HepG2 (cell line): ENCODE data around the gene SYTL5. TPM values are rescaled to one million over a fixed set of nuclear protein-coding genes. Genes with fewer than 3 reads are reported as not detected.

Source experiments
- ATAC-seq: fragments of 200-7000 bp; cut with Tn5 transposase; 3 replicates; pipeline ENCODE4 v1.9.1; 2020; ENCODE audit warnings: mild to moderate bottlenecking, moderate library complexity
- BruUV-seq: library from RNA; stranded (reverse); fragments of 400-500 nt; replicated peaks from 2 replicates; lab custom pipeline; 2021; lab: Mats Ljungman, UMichigan
- CTCF ChIA-PET: fragments of 300-600 bp; formaldehyde crosslinking; extraction: SDS; loops from one replicate; lab custom pipeline; 2021; ENCODE audit warnings: low total read pairs, inconsistent platforms, low intra/inter-chr PET ratio; lab: Yijun Ruan, JAX
- POLR2A ChIA-PET: fragments of 350-600 bp; sonication (Branson Sonifier 250); formaldehyde crosslinking; loops from one replicate; lab custom pipeline; 2020; ENCODE audit warnings: antibody characterized with exemption, inconsistent platforms; lab: Yijun Ruan, JAX
- DNase-seq: peaks from one replicate; pipeline ENCODE4 v3.0.0-alpha.2; 2015; ENCODE audit warnings: low spot score
- FAIRE-seq: peaks from 3 replicates; lab custom pipeline; 2011; peaks lifted over from hg19 to GRCh38; lab: Jason Lieb, UNC
- H2AFZ ChIP-seq: one replicate; pipeline ENCODE4 v1.6.1; 2011; ENCODE audit warnings: low read length, inconsistent platforms
- H3K27ac ChIP-seq: fragments of 300-600 bp; 3 replicates; pipeline ENCODE4 v1.8.0; 2011; ENCODE audit warnings: mixed run types, mild to moderate bottlenecking, mixed read lengths, low read length, inconsistent platforms; ENCODE audit not compliant: insufficient read depth; ENCODE audit errors: extremely low read length
- H3K27me3 ChIP-seq, 2 experiments: fragments of 200-600 bp in 1 of 2; 2 replicates in 1 of 2; 3 replicates in 1 of 2; pipeline versions ENCODE4 v1.6.0 to v1.8.0; 2011; ENCODE audit warnings: low read length in 2 of 2, mild to moderate bottlenecking in 2 of 2, moderate library complexity in 2 of 2, inconsistent platforms in 1 of 2; ENCODE audit not compliant: insufficient read depth in 2 of 2, control insufficient read depth in 1 of 2
- H3K36me3 ChIP-seq, 2 experiments: fragments of 200-600 bp in 1 of 2; replicated peaks in 1 of 2; 2 replicates in 1 of 2; 3 replicates in 1 of 2; pipeline versions ENCODE4 v1.5.1 to v1.8.0; 2011; ENCODE audit warnings: low read length in 2 of 2, inconsistent platforms in 1 of 2; ENCODE audit not compliant: insufficient read depth in 2 of 2, control insufficient read depth in 1 of 2
- H3K4me1 ChIP-seq: 2 replicates; pipeline ENCODE4 v1.5.1; 2012; ENCODE audit warnings: low read length, inconsistent platforms; ENCODE audit not compliant: insufficient read depth
- H3K4me2 ChIP-seq: 2 replicates; pipeline ENCODE4 v1.6.0; 2011; ENCODE audit warnings: low read depth, low read length, inconsistent platforms
- H3K4me3 ChIP-seq, 3 experiments: fragments of 200-600 bp in 1 of 3; sonication (generic), shearing (Covaris generic) in 1 of 3; replicated peaks in 1 of 3; 2 replicates each; pipeline ENCODE4 v1.5.1; 2011 to 2016; ENCODE audit warnings: low read length in 3 of 3, inconsistent platforms in 2 of 3, low read depth in 2 of 3, mild to moderate bottlenecking in 2 of 3, control low read depth in 1 of 3, mixed read lengths in 1 of 3; ENCODE audit not compliant: insufficient read depth in 1 of 3
- H3K79me2 ChIP-seq: one replicate; pipeline ENCODE4 v1.6.1; 2011; ENCODE audit warnings: low read length, inconsistent platforms; ENCODE audit not compliant: insufficient read depth
- H3K9ac ChIP-seq: 2 replicates; pipeline ENCODE4 v1.6.0; 2011; ENCODE audit warnings: mild to moderate bottlenecking, low read depth, low read length, inconsistent platforms; ENCODE audit not compliant: insufficient read depth
- H3K9me3 ChIP-seq: 2 replicates; pipeline ENCODE4 v1.5.1; 2012; ENCODE audit warnings: mild to moderate bottlenecking, low read length
- H4K20me1 ChIP-seq: 2 replicates; pipeline ENCODE4 v1.6.0; 2011; ENCODE audit warnings: inconsistent platforms, mild to moderate bottlenecking, low read length, moderate library complexity; ENCODE audit not compliant: insufficient read depth
- ATF1 ChIP-seq: IDR thresholded peaks from 2 replicates; pipeline ENCODE4 v1.6.1; 2016; ENCODE audit warnings: mild to moderate bottlenecking, control low read depth
- CBX5 ChIP-seq: sonication (generic); formaldehyde crosslinking; IDR thresholded peaks from 2 replicates; pipeline ENCODE4 v1.4.0; 2020; ENCODE audit warnings: missing genetic modification reagents, borderline replicate concordance
- CC2D1A ChIP-seq: sonication (generic); formaldehyde crosslinking; IDR thresholded peaks from 2 replicates; pipeline ENCODE4 v1.8.1; 2023; ENCODE audit warnings: mild to moderate bottlenecking, missing genetic modification reagents
- CSRNP1 ChIP-seq: sonication (generic); formaldehyde crosslinking; IDR thresholded peaks from 2 replicates; pipeline ENCODE4 v1.8.1; 2023; ENCODE audit warnings: mild to moderate bottlenecking, missing genetic modification reagents
- DNMT3B ChIP-seq: conservative IDR thresholded peaks from 2 replicates; pipeline ENCODE4 v1.6.1; 2016; ENCODE audit warnings: missing biosample characterization, control low read depth
- ELK4 ChIP-seq: sonication (generic); formaldehyde crosslinking; IDR thresholded peaks from 2 replicates; pipeline ENCODE4 v1.9.0; 2021; ENCODE audit warnings: missing genetic modification reagents, borderline replicate concordance
- JUND ChIP-seq: sonication (generic); formaldehyde crosslinking; IDR thresholded peaks from 2 replicates; pipeline ENCODE4 v1.8.0; 2022; ENCODE audit warnings: mild to moderate bottlenecking, missing genetic modification reagents
- KAT8 ChIP-seq: IDR thresholded peaks from 2 replicates; pipeline ENCODE4 v1.6.1; 2016; ENCODE audit warnings: missing genetic modification reagents, missing compliant biosample characterization
- MAFK ChIP-seq, 2 experiments: IDR thresholded peaks in 1 of 2; conservative IDR thresholded peaks in 1 of 2; 2 replicates each; pipeline ENCODE4 v1.6.1; 2011; ENCODE audit warnings: improper control_type of control experiment in 2 of 2, low read length in 2 of 2
- SCMH1 ChIP-seq: sonication (generic); formaldehyde crosslinking; IDR thresholded peaks from 2 replicates; pipeline ENCODE4 v1.9.0; 2021; ENCODE audit warnings: missing genetic modification reagents, mild to moderate bottlenecking, borderline replicate concordance
- SMYD3 ChIP-seq: sonication (generic); formaldehyde crosslinking; IDR thresholded peaks from 2 replicates; pipeline ENCODE4 v1.8.1; 2023; ENCODE audit warnings: mild to moderate bottlenecking, missing genetic modification reagents
- SRSF9 ChIP-seq: fragments of 200-400 bp; formaldehyde crosslinking; IDR thresholded peaks from 2 replicates; pipeline ENCODE4 v1.6.1; 2018; ENCODE audit warnings: borderline replicate concordance, mild to moderate bottlenecking, low read depth, low read length; ENCODE audit not compliant: insufficient read depth, poor library complexity, severe bottlenecking
- THAP11 ChIP-seq: IDR thresholded peaks from 2 replicates; pipeline ENCODE4 v1.6.1; 2016; ENCODE audit warnings: missing biosample characterization, missing genetic modification reagents
- U2AF1 ChIP-seq: fragments of 200-400 bp; formaldehyde crosslinking; optimal IDR thresholded peaks from 2 replicates; pipeline ENCODE3; 2017; ENCODE audit warnings: mild to moderate bottlenecking, low read depth, low read length
- ZNF143 ChIP-seq: sonication (generic); formaldehyde crosslinking; IDR thresholded peaks from 2 replicates; pipeline ENCODE4 v1.4.0; 2020; ENCODE audit warnings: missing genetic modification reagents
- ZNF230 ChIP-seq: sonication (generic); formaldehyde crosslinking; IDR thresholded peaks from 2 replicates; pipeline ENCODE4 v1.4.0; 2020; ENCODE audit warnings: mild to moderate bottlenecking, missing genetic modification reagents
- ZNF460 ChIP-seq: sonication (generic); formaldehyde crosslinking; IDR thresholded peaks from 2 replicates; pipeline ENCODE4 v1.5.1; 2020; ENCODE audit warnings: missing genetic modification reagents, mild to moderate bottlenecking, borderline replicate concordance
- ZNF468 ChIP-seq: sonication (generic); formaldehyde crosslinking; IDR thresholded peaks from 2 replicates; pipeline ENCODE4 v1.8.0; 2022; ENCODE audit warnings: mild to moderate bottlenecking, moderate library complexity, missing genetic modification reagents
- ZNF496 ChIP-seq: sonication (generic); formaldehyde crosslinking; IDR thresholded peaks from 2 replicates; pipeline ENCODE4 v1.8.1; 2023; ENCODE audit warnings: mild to moderate bottlenecking, moderate library complexity, missing genetic modification reagents; ENCODE audit not compliant: insufficient replicate concordance
- WGBS: methylation state at CpG from one replicate; pipeline ENCODE4 v1.1.6; 2017; ENCODE audit warnings: low lambda C conversion rate; 5-methylcytosine and 5-hydroxymethylcytosine counted together
- in situ Hi-C: cut with HindIII; loops from 2 replicates; pipeline ENCODE4 v1.10.0; 2017; ENCODE audit warnings: low pct_unique_long_range_greater_than_20kb; ENCODE audit not compliant: extremely low pct_ligation_motif_present
- intact Hi-C: fragments of 100-400 bp; cut with micrococcal nuclease; formaldehyde crosslinking; loops from one replicate; pipeline ENCODE4 v1.10.0; 2022; ENCODE audit not compliant: unreplicated experiment
- polyA plus RNA-seq, 8 experiments: library from polyadenylated mRNA; depleted of rRNA in 3 of 8; stranded (reverse) in 7 of 8; unstranded in 1 of 8; fragments of >200 nt; fragmentation: Illumina TruSeq in 4 of 8; extraction: Trizol in 4 of 8; gene quantifications; 2 replicates each; pipeline versions ENCODE4 v1.2.1 to v1.2.3, GENCODE V29; 2011 to 2016; ENCODE audit warnings: low read depth in 4 of 8, missing spikeins in 1 of 8, mixed read lengths in 1 of 8; ENCODE audit not compliant: insufficient read depth in 1 of 8
- total RNA-seq, 5 experiments: library from RNA; depleted of rRNA; stranded (reverse); fragments of >200 nt; fragmentation: Illumina TruSeq; extraction: Trizol; gene quantifications; 2 replicates each; pipeline ENCODE4 v1.2.3, GENCODE V29; 2016; ENCODE audit warnings: low read depth in 1 of 5
- TF ChIP-seq, protein P1 (sequence below): fragments of 450-650 bp; IDR thresholded peaks from 2 replicates; pipeline ENCODE4 v1.6.1; 2017; ENCODE audit warnings: mild to moderate bottlenecking

The SYTL5 gene
- total and polyA plus RNA-seq, 2 of the 13 experiments (the other 11 are each of a cell fraction or from before 2014, with no cell fraction given), result not detected

GRCh38 chrX:38117485-38117884 is 111.1 kb downstream of the SYTL5 start (continued):
- no peak for TF ChIP-seq SCMH1 (CRISPR knock-in tag)
- no peak for TF ChIP-seq U2AF1

DNA sequence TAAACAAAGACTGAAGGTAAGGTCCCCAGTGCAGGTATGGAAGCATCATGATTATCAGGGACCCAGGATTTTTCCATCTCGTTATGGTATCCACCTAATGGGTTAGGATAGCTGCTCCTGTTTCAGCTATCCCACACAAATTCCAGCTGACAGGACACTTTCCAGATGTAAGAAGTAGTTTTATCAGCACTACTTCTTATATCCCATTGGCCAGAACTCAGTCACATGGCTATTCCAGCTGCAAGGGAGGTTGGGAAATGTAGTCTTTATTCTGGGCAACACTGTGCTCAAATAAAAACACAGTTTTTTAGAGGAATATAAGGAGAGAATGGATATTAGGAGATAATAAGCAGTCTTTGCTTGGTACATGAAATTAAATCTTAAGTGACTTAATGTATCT is 117.6 kb downstream of the SYTL5 start:
- H4K20me1 ChIP-seq, result no peaks in the 10 kb centered on the region
- H3K4me3 ChIP-seq, result no peak overlapping the region
- intact Hi-C loops, result no loop called here
- in situ Hi-C loops, result no loop called here
- no peaks in the 10 kb centered on the region for H3K27me3 ChIP-seq
- H3K27ac ChIP-seq, result no peak overlapping the region
- no TSS peak for BruUV-seq
- CTCF ChIA-PET, result no interaction called here
- TF ChIP-seq ZNF496 (CRISPR knock-in tag) (no peak), ATF1 (CRISPR knock-in tag) (no peak), JUND (CRISPR knock-in tag) (no peak), CC2D1A (CRISPR knock-in tag) (no peak), SMYD3 (CRISPR knock-in tag) (no peak), SRSF9 (no peak), THAP11 (CRISPR knock-in tag) (peak; percentile 82), KAT8 (no peak), ZNF468 (no peak), CSRNP1 (CRISPR knock-in tag) (no peak), MAFK (conservative IDR thresholded peaks at IDR 0.05 in 1 of 2, IDR thresholded peaks at IDR 0.05 in 1 of 2; ENCODE audit: low read length in 2 of 2) (peak in 1 of 2 experiments; percentile 44; a peak in 2 of 4 replicates), ELK4 (CRISPR knock-in tag) (no peak), ZNF460 (CRISPR knock-in tag) (no peak), CBX5 (no peak), DNMT3B (CRISPR knock-in tag) (no peak), ZNF230 (CRISPR knock-in tag) (no peak), ZNF143 (CRISPR knock-in tag) (peak; percentile 54; the same call in 1 of the 2 replicates)
- TF ChIP-seq, protein P1, sequence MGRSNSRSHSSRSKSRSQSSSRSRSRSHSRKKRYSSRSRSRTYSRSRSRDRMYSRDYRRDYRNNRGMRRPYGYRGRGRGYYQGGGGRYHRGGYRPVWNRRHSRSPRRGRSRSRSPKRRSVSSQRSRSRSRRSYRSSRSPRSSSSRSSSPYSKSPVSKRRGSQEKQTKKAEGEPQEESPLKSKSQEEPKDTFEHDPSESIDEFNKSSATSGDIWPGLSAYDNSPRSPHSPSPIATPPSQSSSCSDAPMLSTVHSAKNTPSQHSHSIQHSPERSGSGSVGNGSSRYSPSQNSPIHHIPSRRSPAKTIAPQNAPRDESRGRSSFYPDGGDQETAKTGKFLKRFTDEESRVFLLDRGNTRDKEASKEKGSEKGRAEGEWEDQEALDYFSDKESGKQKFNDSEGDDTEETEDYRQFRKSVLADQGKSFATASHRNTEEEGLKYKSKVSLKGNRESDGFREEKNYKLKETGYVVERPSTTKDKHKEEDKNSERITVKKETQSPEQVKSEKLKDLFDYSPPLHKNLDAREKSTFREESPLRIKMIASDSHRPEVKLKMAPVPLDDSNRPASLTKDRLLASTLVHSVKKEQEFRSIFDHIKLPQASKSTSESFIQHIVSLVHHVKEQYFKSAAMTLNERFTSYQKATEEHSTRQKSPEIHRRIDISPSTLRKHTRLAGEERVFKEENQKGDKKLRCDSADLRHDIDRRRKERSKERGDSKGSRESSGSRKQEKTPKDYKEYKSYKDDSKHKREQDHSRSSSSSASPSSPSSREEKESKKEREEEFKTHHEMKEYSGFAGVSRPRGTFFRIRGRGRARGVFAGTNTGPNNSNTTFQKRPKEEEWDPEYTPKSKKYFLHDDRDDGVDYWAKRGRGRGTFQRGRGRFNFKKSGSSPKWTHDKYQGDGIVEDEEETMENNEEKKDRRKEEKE, result no peak
- POLR2A ChIA-PET, result no interaction called here
- H3K36me3 ChIP-seq, result no peaks in the 10 kb centered on the region
- ATAC-seq (no peak), FAIRE-seq (no peak), DNase-seq (no peak)
- no peaks in the 10 kb centered on the region for H3K4me1 ChIP-seq
- 13% methylated on average over 1 of the region's 1 CpG for WGBS
- H3K4me2 ChIP-seq, result no peak overlapping the region
- H3K79me2 ChIP-seq, result no peaks in the 10 kb centered on the region
- no peak overlapping the region for H3K9ac ChIP-seq
- H3K9me3 ChIP-seq, result no peaks in the 10 kb centered on the region
- no peak overlapping the region for H2AFZ ChIP-seq
